B cell (primary cell): Measurements from ENCODE around the gene ANKRD13D.
A peak's percentile ranks its signal among the peaks of the same experiment; 100 is the strongest.

Experiments
- CTCF ChIP-seq: fragments of 200-600 bp; IDR thresholded peaks from one replicate; pipeline ENCODE4 v1.8.0; 2022; ENCODE audit warnings: antibody characterized with exemption, mild to moderate bottlenecking
- EZH2 ChIP-seq: IDR thresholded peaks from 2 replicates; pipeline ENCODE4 v1.6.1; 2012; ENCODE audit warnings: borderline replicate concordance, low read depth, mild to moderate bottlenecking, moderate library complexity, low read length; ENCODE audit not compliant: insufficient read depth, poor library complexity, severe bottlenecking

- peak; percentile 79 for TF ChIP-seq CTCF
- TF ChIP-seq EZH2: no peak
These were observed 57.1 kb downstream of the ANKRD13D start for GRCh38 chr11:67345920-67346819.
